CD4-positive, alpha-beta T cell treated with Interleukin-12 subunit alpha and Interleukin-12 subunit beta, for 1 hour (primary cell): ENCODE measurements around the gene NUDT17.
A peak's percentile ranks its signal among the peaks of the same experiment; 100 is the strongest.

ENCODE experiments used
- DNase-seq: peaks from one replicate; pipeline ENCODE4 v3.0.0-alpha.2; 2020

NUDT17 gene

GRCh38 chr1:145891587-145892485, 46.4 kb downstream of the NUDT17 start:
- DNase-seq: peak; percentile 59

GRCh38 chr1:145892486-145893087, 47.2 kb downstream of the NUDT17 start:
- DNase-seq: no peak

- DNase-seq: no peak
Observed at GRCh38 chr1:145893306-145894055, 48.1 kb downstream of the NUDT17 start.

GRCh38 chr1:145895471-145895870, 50.0 kb downstream of the NUDT17 start:
- DNase-seq: no peak

GRCh38 chr1:145897969-145898368, 52.5 kb downstream of the NUDT17 start:
- DNase-seq: no peak
